Measurements from ENCODE around the gene RPN2. TPM values are rescaled to one million over a fixed set of nuclear protein-coding genes. Genes with fewer than 3 reads are reported as not detected.
A peak's percentile ranks its signal among the peaks of the same experiment; 100 is the strongest.

RPN2 gene
- total and polyA plus RNA-seq, 12 donors, result 35.7 to 403 (median 224) TPM

GRCh38 chr20:37209661-37210314 is 30.7 kb downstream of the RPN2 start:
- peak overlapping the region in 4 of 5 donors; percentile 29 to 59 (median 44) for H3K27ac ChIP-seq
- peaks cover 0 to 83% of the 10 kb centered on the region in 2 donors for H3K36me3 ChIP-seq (replicated peaks in 1 of 2)
- intact Hi-C loops (cut with DNase I), result no loop called here
- no peaks in the 10 kb centered on the region for H3K27me3 ChIP-seq
- WGBS, 4 donors, result 56 to 65% (median 61%) methylated on average over 6 of the region's 6 CpGs
- peaks cover 0 to 9% of the 10 kb centered on the region in 2 donors for H3K4me1 ChIP-seq (replicated peaks in 1 of 2)
- no peak overlapping the region for H3K4me3 ChIP-seq
- H3K9me3 ChIP-seq (replicated peaks in 1 of 3), result no peaks in the 10 kb centered on the region
- TF ChIP-seq POLR2A (IDR thresholded peaks at IDR 0.05), result no peak
- peak; percentile 39 to 68 (median 61) for DNase-seq

GRCh38 chr20:37218441-37218840 is 39.3 kb downstream of the RPN2 start:
- Histone ChIP-seq H3K27ac (no peak overlapping the region), H3K27me3 (no peaks in the 10 kb centered on the region), H3K9me3 (replicated peaks in 1 of 3) (no peaks in the 10 kb centered on the region), H3K4me3 (no peak overlapping the region), H3K36me3 (replicated peaks in 1 of 2) (peaks cover 0 to 27% of the 10 kb centered on the region in 2 donors), H3K4me1 (replicated peaks in 1 of 2) (peaks cover 4 to 16% of the 10 kb centered on the region in 2 donors)
- 93 to 99% (median 96%) methylated on average over 4 of the region's 4 CpGs for WGBS, 4 donors
- DNase-seq, result no peak
- intact Hi-C loops (cut with DNase I), result no loop called here
- TF ChIP-seq POLR2A (IDR thresholded peaks at IDR 0.05), result no peak
- TF ChIP-seq, protein P1, sequence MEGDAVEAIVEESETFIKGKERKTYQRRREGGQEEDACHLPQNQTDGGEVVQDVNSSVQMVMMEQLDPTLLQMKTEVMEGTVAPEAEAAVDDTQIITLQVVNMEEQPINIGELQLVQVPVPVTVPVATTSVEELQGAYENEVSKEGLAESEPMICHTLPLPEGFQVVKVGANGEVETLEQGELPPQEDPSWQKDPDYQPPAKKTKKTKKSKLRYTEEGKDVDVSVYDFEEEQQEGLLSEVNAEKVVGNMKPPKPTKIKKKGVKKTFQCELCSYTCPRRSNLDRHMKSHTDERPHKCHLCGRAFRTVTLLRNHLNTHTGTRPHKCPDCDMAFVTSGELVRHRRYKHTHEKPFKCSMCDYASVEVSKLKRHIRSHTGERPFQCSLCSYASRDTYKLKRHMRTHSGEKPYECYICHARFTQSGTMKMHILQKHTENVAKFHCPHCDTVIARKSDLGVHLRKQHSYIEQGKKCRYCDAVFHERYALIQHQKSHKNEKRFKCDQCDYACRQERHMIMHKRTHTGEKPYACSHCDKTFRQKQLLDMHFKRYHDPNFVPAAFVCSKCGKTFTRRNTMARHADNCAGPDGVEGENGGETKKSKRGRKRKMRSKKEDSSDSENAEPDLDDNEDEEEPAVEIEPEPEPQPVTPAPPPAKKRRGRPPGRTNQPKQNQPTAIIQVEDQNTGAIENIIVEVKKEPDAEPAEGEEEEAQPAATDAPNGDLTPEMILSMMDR (IDR thresholded peaks at IDR 0.05), result no peak

GRCh38 chr20:37218976-37219375 is 39.8 kb downstream of the RPN2 start:
- WGBS, 4 donors, result 73 to 87% (median 74%) methylated on average over 4 of the region's 4 CpGs
- no peak for DNase-seq
- H3K36me3 ChIP-seq (replicated peaks in 1 of 2), result peaks cover 0 to 27% of the 10 kb centered on the region in 2 donors
- H3K27me3 ChIP-seq, result no peaks in the 10 kb centered on the region
- H3K4me3 ChIP-seq, result no peak overlapping the region
- intact Hi-C loops (cut with DNase I), result no loop called here
- H3K4me1 ChIP-seq (replicated peaks in 1 of 2), result peaks cover 4 to 20% of the 10 kb centered on the region in 2 donors
- H3K9me3 ChIP-seq (replicated peaks in 1 of 3), result no peaks in the 10 kb centered on the region
- TF ChIP-seq POLR2A (IDR thresholded peaks at IDR 0.05), result no peak
- TF ChIP-seq, protein P1 (IDR thresholded peaks at IDR 0.05), result no peak
- H3K27ac ChIP-seq, result no peak overlapping the region

GRCh38 chr20:37219751-37220668 is 40.9 kb downstream of the RPN2 start:
- peak in 1 of 7 donors; percentile 25 for DNase-seq
- H3K4me1 ChIP-seq (replicated peaks in 1 of 2), result peaks cover 4 to 23% of the 10 kb centered on the region in 2 donors
- TF ChIP-seq POLR2A (IDR thresholded peaks at IDR 0.05), result no peak
- TF ChIP-seq, protein P1 (IDR thresholded peaks at IDR 0.05), result no peak
- 82 to 83% (median 83%) methylated on average over 10 of the region's 10 CpGs for whole genome bisulfite sequencing, 4 donors
- H3K9me3 ChIP-seq (replicated peaks in 1 of 3), result no peaks in the 10 kb centered on the region
- H3K4me3 ChIP-seq, result no peak overlapping the region
- intact Hi-C loops (cut with DNase I), result no loop called here
- H3K27me3 ChIP-seq, result no peaks in the 10 kb centered on the region
- H3K36me3 ChIP-seq (replicated peaks in 1 of 2), result peaks cover 0 to 34% of the 10 kb centered on the region in 2 donors
- no peak overlapping the region for H3K27ac ChIP-seq
